NCI-H446 (cell line): ENCODE measurements around the gene ICA1L.
"Not testable (repeated sequence)": the region's sequence is repeated elsewhere in the genome, so short reads cannot be mapped to it uniquely, and the experiment has no call there.

ENCODE experiments used
- DNase-seq, 2 experiments: peaks; one replicate each; lab custom pipeline; 2025; lab: John Stamatoyannopoulos, UW

The ICA1L gene

GRCh38 chr2:202871300-202872141, at the start of gene ICA1L:
Gene ICA1L (minus strand): TSS chr2:202871766. CDS start chr2:202829009, 42,757 bp downstream.
- peak; percentile 62 for DNase-seq

GRCh38 chr2:202918860-202919259, 47.3 kb upstream of the ICA1L start:
- DNase-seq: no peak

GRCh38 chr2:202912342-202913201, 41.0 kb upstream of the ICA1L start:
- not testable (repeated sequence) for DNase-seq

- DNase-seq: peak; percentile 91 to 93
These were observed 40.2 kb upstream of the ICA1L start, which contains the start of the genes CARF and WDR12 for GRCh38 chr2:202911512-202912341. Gene CARF (plus strand): TSS chr2:202912275. CDS start chr2:202941903, 29,628 bp downstream. Gene WDR12 (minus strand): TSS chr2:202911673. CDS start chr2:202911476, 197 bp downstream.

GRCh38 chr2:202911203-202911511, 39.6 kb upstream of the ICA1L start:
- no peak for DNase-seq

- DNase-seq: no peak
These were observed 39.1 kb upstream of the ICA1L start for GRCh38 chr2:202910698-202911097.

GRCh38 chr2:202910250-202910649, 38.7 kb upstream of the ICA1L start:
- not testable (repeated sequence) for DNase-seq

GRCh38 chr2:202909394-202910192, 38.0 kb upstream of the ICA1L start:
- no peak for DNase-seq

- no peak for DNase-seq
These were observed 36.6 kb upstream of the ICA1L start for GRCh38 chr2:202908186-202908585.

- not testable (repeated sequence) for DNase-seq
These were observed 33.9 kb upstream of the ICA1L start for GRCh38 chr2:202905507-202905906.

- no peak for DNase-seq
These were observed 13.6 kb upstream of the ICA1L start for GRCh38 chr2:202885190-202885589.

- no peak for DNase-seq
These were observed 12.6 kb upstream of the ICA1L start for GRCh38 chr2:202883987-202884675.

- no peak for DNase-seq
These were observed 10.0 kb upstream of the ICA1L start for GRCh38 chr2:202881570-202881969.

GRCh38 chr2:202877699-202878098, 6.1 kb upstream of the ICA1L start:
- DNase-seq: no peak

- peak; percentile 25 to 26 for DNase-seq
These were observed 901 bp downstream of the ICA1L start for GRCh38 chr2:202870431-202871299.

- no peak for DNase-seq
These were observed 9.6 kb downstream of the ICA1L start for GRCh38 chr2:202861987-202862386.

GRCh38 chr2:202858601-202859000, 13.0 kb downstream of the ICA1L start:
- no peak for DNase-seq

- DNase-seq: not testable (repeated sequence)
These were observed 22.2 kb downstream of the ICA1L start for GRCh38 chr2:202849343-202849742.

- no peak for DNase-seq
These were observed 22.8 kb downstream of the ICA1L start for GRCh38 chr2:202848813-202849212.
